HAP-1 (cell line): Measurements from ENCODE around the gene SUCO.

Experiments
- DNase-seq, 2 experiments: peaks; one replicate each; pipeline ENCODE4 v3.0.0-alpha.2; 2016 to 2020; ENCODE audit warnings: low spot score in 2 of 2
- H3K27me3 ChIP-seq: fragments of 250-450 bp; sonication (Bioruptor Pico); 2 replicates; pipeline ENCODE4 v1.5.1; 2020; ENCODE audit warnings: low read depth, mild to moderate bottlenecking, moderate library complexity
- H3K36me3 ChIP-seq: fragments of 250-450 bp; sonication (Bioruptor Pico); replicated peaks from 2 replicates; pipeline ENCODE4 v1.5.1; 2020; ENCODE audit warnings: mild to moderate bottlenecking
- H3K4me1 ChIP-seq: fragments of 250-450 bp; sonication (Bioruptor Pico); 2 replicates; pipeline ENCODE4 v1.5.1; 2020; ENCODE audit warnings: mild to moderate bottlenecking
- H3K4me3 ChIP-seq: fragments of 250-450 bp; sonication (Bioruptor Pico); 2 replicates; pipeline ENCODE4 v1.5.1; 2020; ENCODE audit warnings: mild to moderate bottlenecking, moderate library complexity
- H3K9me3 ChIP-seq: fragments of 250-450 bp; sonication (Bioruptor Pico); 2 replicates; pipeline ENCODE4 v1.5.1; 2020; ENCODE audit warnings: mild to moderate bottlenecking, moderate library complexity
- in situ Hi-C: fragments of 300-500 bp; cut with MboI; formaldehyde crosslinking; loops from 3 replicates; pipeline ENCODE4 v1.14.3; 2020; ENCODE audit warnings: low sequenced_read_pairs, inconsistent platforms, mixed read lengths

Gene SUCO

DNA sequence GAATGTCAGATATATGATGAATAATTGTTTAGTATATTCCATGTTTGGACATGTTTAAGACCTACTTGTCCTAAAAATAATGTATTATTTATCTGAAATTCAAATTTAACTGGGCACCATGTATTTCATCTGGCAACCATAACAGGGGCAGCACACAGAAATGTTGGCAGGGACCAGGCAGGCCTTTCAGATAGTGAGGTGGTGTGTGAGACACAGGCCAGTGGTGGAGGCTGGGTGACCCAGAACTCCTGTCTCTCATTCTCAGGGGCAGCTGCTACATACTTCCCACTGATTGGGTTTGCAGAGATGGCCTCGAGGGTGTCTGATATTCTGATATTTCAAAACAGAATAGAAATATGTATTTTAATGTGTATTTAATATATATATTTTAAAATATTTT lies 124.6 kb downstream of the SUCO start:
- Histone ChIP-seq H3K4me1 (no peaks in the 10 kb centered on the region), H3K36me3 (no peaks in the 10 kb centered on the region), H3K4me3 (no peak overlapping the region), H3K27me3 (peaks cover 4% of the 10 kb centered on the region; the same call in 1 of the 2 replicates), H3K9me3 (no peaks in the 10 kb centered on the region)
- in situ Hi-C loops, result no loop called here
- no peak for DNase-seq

DNA sequence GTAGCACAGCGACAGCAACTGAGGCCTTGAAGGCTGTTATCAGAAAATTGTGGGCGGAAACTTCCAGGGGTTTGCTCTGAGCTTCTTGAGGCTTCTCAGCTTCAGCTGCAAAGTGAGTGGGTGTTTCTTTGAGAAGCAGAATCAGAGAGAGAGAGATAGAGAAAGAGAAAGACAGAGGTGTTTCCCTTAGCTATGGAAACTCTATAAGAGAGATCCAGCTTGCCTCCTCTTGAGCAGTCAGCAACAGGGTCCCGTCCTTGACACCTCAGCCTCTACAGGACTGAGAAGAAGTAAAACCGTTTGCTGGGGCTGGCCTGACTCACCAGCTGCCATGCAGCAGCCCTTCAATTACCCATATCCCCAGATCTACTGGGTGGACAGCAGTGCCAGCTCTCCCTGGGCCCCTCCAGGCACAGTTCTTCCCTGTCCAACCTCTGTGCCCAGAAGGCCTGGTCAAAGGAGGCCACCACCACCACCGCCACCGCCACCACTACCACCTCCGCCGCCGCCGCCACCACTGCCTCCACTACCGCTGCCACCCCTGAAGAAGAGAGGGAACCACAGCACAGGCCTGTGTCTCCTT lies 126.0 kb downstream of the SUCO start, which contains the start of gene FASLG:
Gene FASLG, plus strand, starts transcription at position 233 of the 583 bp plus-strand sequence. Its CDS starts 99 bp downstream, at position 332.
- H3K4me3 ChIP-seq, result no peak within 1 kb of the TSS
- in situ Hi-C loops, result no loop called here
- H3K9me3 ChIP-seq, result no peaks in the 10 kb centered on the region
- H3K36me3 ChIP-seq, result no peaks in the 10 kb centered on the region
- H3K4me1 ChIP-seq, result no peaks in the 10 kb centered on the region
- H3K27me3 ChIP-seq, result peaks cover 4% of the 10 kb centered on the region; the same call in 1 of the 2 replicates
- no peak for DNase-seq

GRCh38 chr1:172661107-172661506 lies 128.2 kb downstream of the SUCO start:
- in situ Hi-C loops, result no loop called here
- no peaks in the 10 kb centered on the region for H3K4me1 ChIP-seq
- H3K4me3 ChIP-seq, result no peak overlapping the region
- no peaks in the 10 kb centered on the region for H3K9me3 ChIP-seq
- no peaks in the 10 kb centered on the region for H3K36me3 ChIP-seq
- peaks cover 4% of the 10 kb centered on the region; the same call in 1 of the 2 replicates for H3K27me3 ChIP-seq
- DNase-seq, result no peak
